ENCODE results near the gene SGCG. TPM values are rescaled to one million over a fixed set of nuclear protein-coding genes. Genes with fewer than 3 reads are reported as not detected.

SGCG gene
- total and polyA plus RNA-seq, 10 of the 15 experiments (the other 5 are each of a cell fraction or from before 2014, with no cell fraction given), result not detected

DNA sequence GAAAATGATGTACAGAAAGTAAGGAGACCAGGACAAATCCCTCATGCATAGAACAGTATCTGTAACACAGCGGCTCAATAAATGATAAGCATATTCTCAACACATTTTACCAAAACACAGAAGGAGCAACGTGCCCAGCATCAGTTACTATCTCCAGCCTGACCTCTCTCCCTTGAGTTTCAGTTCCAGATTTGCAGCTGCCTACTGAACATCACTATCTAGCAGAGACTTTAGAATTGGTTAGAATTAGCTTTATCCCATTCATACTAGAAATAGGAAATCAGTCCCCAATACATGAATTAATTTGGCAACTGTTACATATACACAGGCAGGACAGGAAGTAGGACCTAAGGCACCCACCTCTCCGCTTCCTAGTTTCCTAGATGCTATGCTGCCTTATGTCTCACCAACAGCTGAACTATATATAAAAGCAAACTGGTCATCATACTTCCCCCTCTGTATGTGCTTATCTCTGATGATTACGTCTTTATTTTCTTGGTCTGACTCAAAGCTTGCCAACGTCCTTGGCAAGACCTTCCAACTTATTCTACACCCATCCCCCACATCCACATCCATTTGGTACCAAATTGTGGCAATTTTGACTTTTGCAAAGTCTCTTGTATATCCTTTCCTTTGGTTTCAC lies 191.6 kb downstream of the SGCG start:
- in situ Hi-C loops (cut with MboI) (no loop called here), intact Hi-C loops (cut with micrococcal nuclease; ENCODE audit: unreplicated experiment) (no loop called here)
- Histone ChIP-seq H2AFZ (ENCODE audit: control insufficient read depth, low read depth, low read length) (no peak overlapping the region), H3K4me2 (ENCODE audit: control insufficient read depth, insufficient read depth) (peak overlapping the region; percentile 36), H3K36me3 (ENCODE audit: control insufficient read depth in 2 of 2, insufficient read depth in 2 of 2, low read length in 1 of 2) (peaks cover 1 to 10% of the 10 kb centered on the region in 2 experiments; a peak in 2 of 4 replicates), H3K4me3 (peak overlapping the region; percentile 80; the same call in 1 of the 2 replicates), H3K79me2 (ENCODE audit: control insufficient read depth, insufficient read depth, low read length) (peaks cover 35% of the 10 kb centered on the region), H3K27me3 (replicated peaks in 1 of 2; ENCODE audit: control insufficient read depth in 2 of 2, insufficient read depth in 2 of 2, low read length in 1 of 2) (no peaks in the 10 kb centered on the region), H3K9me3 (replicated peaks; ENCODE audit: control insufficient read depth, insufficient read depth, low read length) (no peaks in the 10 kb centered on the region), H3K27ac (ENCODE audit: control insufficient read depth, insufficient read depth) (no peak overlapping the region), H4K20me1 (ENCODE audit: control insufficient read depth, insufficient read depth) (no peaks in the 10 kb centered on the region), H3K9ac (ENCODE audit: control insufficient read depth, insufficient read depth, low read length) (no peak overlapping the region), H3K4me1 (ENCODE audit: control insufficient read depth, insufficient read depth, low read length) (peaks cover 18% of the 10 kb centered on the region)
- POLR2A ChIA-PET, result no interaction called here
- WGBS (ENCODE audit: insufficient coverage, insufficient replicate concordance, low lambda C conversion rate, missing lambda C conversion rate), result 29% methylated on average over 5 of the region's 5 CpGs
- SMC1A ChIA-PET (ENCODE audit: uncharacterized antibody, unreplicated experiment), result interaction anchor here (0.6 to 1.8 kb wide), 3 partner anchors 11 to 567 kb away, joined by 3 to 5 read pairs (median 4); no protein-coding TSS in a partner anchor
- peak; percentile 83 for FAIRE-seq
- peak; percentile 34 for ATAC-seq
- RAD21 ChIA-PET (ENCODE audit: unreplicated experiment), result interaction anchor here (1.3 kb wide), 1 partner anchor 517 kb away, joined by 3 read pairs; the partner anchor contains the start of gene MIPEP
- CTCF ChIA-PET, result interaction anchor here (1.0 kb wide), 1 partner anchor 33 kb away, joined by 3 read pairs; no protein-coding TSS in a partner anchor
- DNase-seq (ENCODE audit: low read depth, low spot score), result no peak
- no TSS peak for BruUV-seq (replicated peaks)
- TF ChIP-seq HCFC1 (IDR thresholded peaks at IDR 0.05; ENCODE audit: low read length) (no peak), ZBTB33 (IDR thresholded peaks at IDR 0.05) (no peak), EGR1 (IDR thresholded peaks at IDR 0.05; ENCODE audit: borderline replicate concordance in 1 of 2, low read depth in 2 of 2, low read length in 2 of 2) (no peak), KAT2A (conservative IDR thresholded peaks at IDR 0.05; ENCODE audit: control insufficient read depth, low read depth, low read length) (no peak), NBN (IDR thresholded peaks at IDR 0.05) (no peak), BCL11A (IDR thresholded peaks at IDR 0.05; ENCODE audit: low read depth, low read length) (no peak), DPF2 (IDR thresholded peaks at IDR 0.05) (no peak), NR2F1 (conservative IDR thresholded peaks at IDR 0.05) (no peak), E4F1 (IDR thresholded peaks at IDR 0.05; ENCODE audit: borderline replicate concordance, partially characterized antibody) (no peak), ATF2 (IDR thresholded peaks at IDR 0.05; ENCODE audit: low read length) (peak; percentile 49; the same call in 1 of the 2 replicates), CHD4 (IDR thresholded peaks at IDR 0.05) (no peak), SMAD1 (IDR thresholded peaks at IDR 0.05; ENCODE audit: low read depth, partially characterized antibody) (no peak), POLR2AphosphoS5 (IDR thresholded peaks at IDR 0.05; ENCODE audit: low read length) (no peak), NFXL1 (IDR thresholded peaks at IDR 0.05; ENCODE audit: borderline replicate concordance) (no peak), SREBF1 (IDR thresholded peaks at IDR 0.05; ENCODE audit: low read length) (no peak), ETV6 (conservative IDR thresholded peaks at IDR 0.05 in 1 of 2, IDR thresholded peaks at IDR 0.05 in 1 of 2; ENCODE audit: borderline replicate concordance in 1 of 2, low read depth in 1 of 2) (peak in 1 of 2 experiments; percentile 43; a peak in 1 of 4 replicates)

All from GM12878 (cell line).